ENCODE measurements around the gene CCDC74A.
"Not testable (repeated sequence)": the region's sequence is repeated elsewhere in the genome, so short reads cannot be mapped to it uniquely, and the experiment has no call there.

Gene CCDC74A

GRCh38 chr2:131529864-131530445 lies 2.3 kb downstream of the CCDC74A start:
- not testable (repeated sequence) for DNase-seq (ENCODE audit: low spot score)

- DNase-seq (ENCODE audit: low spot score), result not testable (repeated sequence)
Measured at GRCh38 chr2:131530626-131531344, 3.1 kb downstream of the CCDC74A start.

GRCh38 chr2:131531547-131532185 lies 4.0 kb downstream of the CCDC74A start:
- not testable (repeated sequence) for DNase-seq (ENCODE audit: low spot score)

GRCh38 chr2:131532723-131533608 lies 5.3 kb downstream of the CCDC74A start:
- not testable (repeated sequence) for DNase-seq (ENCODE audit: low spot score)

- DNase-seq (ENCODE audit: low spot score), result not testable (repeated sequence)
Measured at GRCh38 chr2:131533609-131534316, 6.1 kb downstream of the CCDC74A start.

- not testable (repeated sequence) for DNase-seq (ENCODE audit: low spot score)
Measured at GRCh38 chr2:131534317-131534672, 6.6 kb downstream of the CCDC74A start.

- not testable (repeated sequence) for DNase-seq (ENCODE audit: low spot score)
Measured at GRCh38 chr2:131534965-131535364, 7.3 kb downstream of the CCDC74A start.

GRCh38 chr2:131535526-131535925 lies 7.8 kb downstream of the CCDC74A start:
- DNase-seq (ENCODE audit: low spot score), result no peak

GRCh38 chr2:131535951-131536826 lies 8.5 kb downstream of the CCDC74A start:
- not testable (repeated sequence) for DNase-seq (ENCODE audit: low spot score)

GRCh38 chr2:131536841-131537240 lies 9.2 kb downstream of the CCDC74A start:
- DNase-seq (ENCODE audit: low spot score), result not testable (repeated sequence)

- not testable (repeated sequence) for DNase-seq (ENCODE audit: low spot score)
Measured at GRCh38 chr2:131538856-131539255, 11.2 kb downstream of the CCDC74A start.

- no peak for DNase-seq (ENCODE audit: low spot score)
Measured at GRCh38 chr2:131542438-131543384, 15.0 kb downstream of the CCDC74A start.

- DNase-seq (ENCODE audit: low spot score), result no peak
Measured at GRCh38 chr2:131543385-131543891, 15.8 kb downstream of the CCDC74A start.

GRCh38 chr2:131544006-131544812 lies 16.5 kb downstream of the CCDC74A start:
- DNase-seq (ENCODE audit: low spot score), result not testable (repeated sequence)

GRCh38 chr2:131544813-131545165 lies 17.1 kb downstream of the CCDC74A start:
- DNase-seq (ENCODE audit: low spot score), result not testable (repeated sequence)

- no peak for DNase-seq (ENCODE audit: low spot score)
Measured at GRCh38 chr2:131552871-131553270, 25.2 kb downstream of the CCDC74A start.

GRCh38 chr2:131556998-131557397 lies 29.3 kb downstream of the CCDC74A start:
- DNase-seq (ENCODE audit: low spot score), result no peak

GRCh38 chr2:131557558-131558321 lies 30.1 kb downstream of the CCDC74A start:
- no peak for DNase-seq (ENCODE audit: low spot score)
